SK-N-SH (cell line): ENCODE measurements around the gene UGCG.

Experiments
- NRF1 ChIP-seq: IDR thresholded peaks from 2 replicates; pipeline ENCODE4 v1.6.1; 2012; ENCODE audit warnings: low read depth, mild to moderate bottlenecking, low read length
- TCF12 ChIP-seq: IDR thresholded peaks from 2 replicates; pipeline ENCODE4 v1.4.0; 2012
- TF ChIP-seq, protein P1 (sequence below): fragments of 200-600 bp; sonication (generic); IDR thresholded peaks from 2 replicates; pipeline ENCODE4 v1.6.1; 2017; ENCODE audit warnings: antibody characterized with exemption, mild to moderate bottlenecking, moderate library complexity
- TF ChIP-seq, protein P2 (sequence below): IDR thresholded peaks from 2 replicates; pipeline ENCODE4 v1.4.0; 2012; ENCODE audit warnings: low read depth
- TF ChIP-seq, protein P3 (sequence below): IDR thresholded peaks from 2 replicates; pipeline ENCODE4 v1.6.1; 2012; ENCODE audit warnings: mild to moderate bottlenecking, low read depth, low read length, moderate library complexity

GRCh38 chr9:111957856-111958631 lies 61.4 kb downstream of the UGCG start:
- TF ChIP-seq, protein P1, sequence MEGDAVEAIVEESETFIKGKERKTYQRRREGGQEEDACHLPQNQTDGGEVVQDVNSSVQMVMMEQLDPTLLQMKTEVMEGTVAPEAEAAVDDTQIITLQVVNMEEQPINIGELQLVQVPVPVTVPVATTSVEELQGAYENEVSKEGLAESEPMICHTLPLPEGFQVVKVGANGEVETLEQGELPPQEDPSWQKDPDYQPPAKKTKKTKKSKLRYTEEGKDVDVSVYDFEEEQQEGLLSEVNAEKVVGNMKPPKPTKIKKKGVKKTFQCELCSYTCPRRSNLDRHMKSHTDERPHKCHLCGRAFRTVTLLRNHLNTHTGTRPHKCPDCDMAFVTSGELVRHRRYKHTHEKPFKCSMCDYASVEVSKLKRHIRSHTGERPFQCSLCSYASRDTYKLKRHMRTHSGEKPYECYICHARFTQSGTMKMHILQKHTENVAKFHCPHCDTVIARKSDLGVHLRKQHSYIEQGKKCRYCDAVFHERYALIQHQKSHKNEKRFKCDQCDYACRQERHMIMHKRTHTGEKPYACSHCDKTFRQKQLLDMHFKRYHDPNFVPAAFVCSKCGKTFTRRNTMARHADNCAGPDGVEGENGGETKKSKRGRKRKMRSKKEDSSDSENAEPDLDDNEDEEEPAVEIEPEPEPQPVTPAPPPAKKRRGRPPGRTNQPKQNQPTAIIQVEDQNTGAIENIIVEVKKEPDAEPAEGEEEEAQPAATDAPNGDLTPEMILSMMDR, result no peak
- TF ChIP-seq, protein P2, sequence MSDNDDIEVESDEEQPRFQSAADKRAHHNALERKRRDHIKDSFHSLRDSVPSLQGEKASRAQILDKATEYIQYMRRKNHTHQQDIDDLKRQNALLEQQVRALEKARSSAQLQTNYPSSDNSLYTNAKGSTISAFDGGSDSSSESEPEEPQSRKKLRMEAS, result peak; percentile 74
- peak; percentile 79 for TF ChIP-seq TCF12
- TF ChIP-seq NRF1, result no peak; the same call in 1 of the 2 replicates
- TF ChIP-seq, protein P3, sequence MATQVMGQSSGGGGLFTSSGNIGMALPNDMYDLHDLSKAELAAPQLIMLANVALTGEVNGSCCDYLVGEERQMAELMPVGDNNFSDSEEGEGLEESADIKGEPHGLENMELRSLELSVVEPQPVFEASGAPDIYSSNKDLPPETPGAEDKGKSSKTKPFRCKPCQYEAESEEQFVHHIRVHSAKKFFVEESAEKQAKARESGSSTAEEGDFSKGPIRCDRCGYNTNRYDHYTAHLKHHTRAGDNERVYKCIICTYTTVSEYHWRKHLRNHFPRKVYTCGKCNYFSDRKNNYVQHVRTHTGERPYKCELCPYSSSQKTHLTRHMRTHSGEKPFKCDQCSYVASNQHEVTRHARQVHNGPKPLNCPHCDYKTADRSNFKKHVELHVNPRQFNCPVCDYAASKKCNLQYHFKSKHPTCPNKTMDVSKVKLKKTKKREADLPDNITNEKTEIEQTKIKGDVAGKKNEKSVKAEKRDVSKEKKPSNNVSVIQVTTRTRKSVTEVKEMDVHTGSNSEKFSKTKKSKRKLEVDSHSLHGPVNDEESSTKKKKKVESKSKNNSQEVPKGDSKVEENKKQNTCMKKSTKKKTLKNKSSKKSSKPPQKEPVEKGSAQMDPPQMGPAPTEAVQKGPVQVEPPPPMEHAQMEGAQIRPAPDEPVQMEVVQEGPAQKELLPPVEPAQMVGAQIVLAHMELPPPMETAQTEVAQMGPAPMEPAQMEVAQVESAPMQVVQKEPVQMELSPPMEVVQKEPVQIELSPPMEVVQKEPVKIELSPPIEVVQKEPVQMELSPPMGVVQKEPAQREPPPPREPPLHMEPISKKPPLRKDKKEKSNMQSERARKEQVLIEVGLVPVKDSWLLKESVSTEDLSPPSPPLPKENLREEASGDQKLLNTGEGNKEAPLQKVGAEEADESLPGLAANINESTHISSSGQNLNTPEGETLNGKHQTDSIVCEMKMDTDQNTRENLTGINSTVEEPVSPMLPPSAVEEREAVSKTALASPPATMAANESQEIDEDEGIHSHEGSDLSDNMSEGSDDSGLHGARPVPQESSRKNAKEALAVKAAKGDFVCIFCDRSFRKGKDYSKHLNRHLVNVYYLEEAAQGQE, result no peak
